PC-3 (cell line): Measurements from ENCODE around the gene NDUFAF5. TPM values are rescaled to one million over a fixed set of nuclear protein-coding genes. Genes with fewer than 3 reads are reported as not detected.

ENCODE experiments used
- ATAC-seq: fragments of 200-7000 bp; cut with Tn5 transposase; 2 replicates; pipeline ENCODE4 v1.9.1; 2020; ENCODE audit warnings: mild to moderate bottlenecking, moderate library complexity
- BruUV-seq: library from RNA; stranded (reverse); fragments of 400-500 nt; replicated peaks from 2 replicates; lab custom pipeline; 2021; lab: Mats Ljungman, UMichigan
- CTCF ChIA-PET: fragments of 300-600 bp; sonication (Branson Sonifier 250); formaldehyde crosslinking; loops from one replicate; lab custom pipeline; 2022; ENCODE audit warnings: antibody characterized with exemption; lab: Charles Lee
- POLR2A ChIA-PET: fragments of 300-600 bp; sonication (Branson Sonifier 250); formaldehyde crosslinking; loops from one replicate; lab custom pipeline; 2022; ENCODE audit warnings: antibody characterized with exemption; ENCODE audit not compliant: unreplicated experiment; lab: Charles Lee
- DNase-seq: peaks from one replicate; pipeline ENCODE4 v3.0.0-alpha.2; 2015
- H2AFZ ChIP-seq: fragments of 300-600 bp; sonication (generic); 2 replicates; pipeline ENCODE4 v1.6.0; 2016; ENCODE audit warnings: antibody characterized with exemption, low read length
- H3F3A ChIP-seq: fragments of 300-600 bp; sonication (generic); one replicate; pipeline ENCODE4 v1.6.0; 2017; ENCODE audit warnings: antibody characterized with exemption, low read length, control low read depth, mild to moderate bottlenecking; ENCODE audit not compliant: unreplicated experiment
- H3K27ac ChIP-seq: fragments of 300-600 bp; sonication (generic); 2 replicates; pipeline ENCODE4 v1.5.1; 2016; ENCODE audit warnings: mild to moderate bottlenecking, low read length
- H3K27me3 ChIP-seq: fragments of 300-600 bp; sonication (generic); 2 replicates; pipeline ENCODE4 v1.6.1; 2016; ENCODE audit warnings: low read length, mixed read lengths
- H3K36me3 ChIP-seq: fragments of 300-600 bp; sonication (generic); 2 replicates; pipeline ENCODE4 v1.6.1; 2016; ENCODE audit warnings: low read depth, mixed run types, low read length, mixed read lengths
- H3K4me1 ChIP-seq: fragments of 300-600 bp; sonication (generic); 2 replicates; pipeline ENCODE4 v1.5.1; 2016; ENCODE audit warnings: low read length; ENCODE audit not compliant: insufficient read depth
- H3K4me2 ChIP-seq: fragments of 300-600 bp; sonication (generic); 2 replicates; pipeline ENCODE4 v1.6.0; 2016; ENCODE audit warnings: low read length
- H3K4me3 ChIP-seq: fragments of 300-600 bp; sonication (generic); 2 replicates; pipeline ENCODE4 v1.5.1; 2016; ENCODE audit warnings: mild to moderate bottlenecking, low read length, mixed read lengths
- H3K79me2 ChIP-seq: fragments of 300-600 bp; sonication (generic); 2 replicates; pipeline ENCODE4 v1.6.1; 2017; ENCODE audit warnings: low read length, mixed read lengths
- H3K9ac ChIP-seq: fragments of 300-600 bp; sonication (generic); 2 replicates; pipeline ENCODE4 v1.6.0; 2016; ENCODE audit warnings: mild to moderate bottlenecking, low read length
- H3K9me2 ChIP-seq: fragments of 300-600 bp; sonication (generic); replicated peaks from 2 replicates; pipeline ENCODE4 v1.6.1; 2016; ENCODE audit warnings: mixed run types, low read length, mixed read lengths
- H3K9me3 ChIP-seq: fragments of 300-600 bp; sonication (generic); 2 replicates; pipeline ENCODE4 v1.6.1; 2016; ENCODE audit warnings: low read length, mixed read lengths
- H4K20me1 ChIP-seq: fragments of 300-600 bp; sonication (generic); 2 replicates; pipeline ENCODE4 v1.6.1; 2016; ENCODE audit warnings: low read length, mixed read lengths
- CTCF ChIP-seq: fragments of 300-600 bp; sonication (generic); conservative IDR thresholded peaks from 2 replicates; pipeline ENCODE4 v1.5.1; 2017; ENCODE audit warnings: antibody characterized with exemption, low read depth, mild to moderate bottlenecking, low read length
- EZH2 ChIP-seq: fragments of 300-600 bp; sonication (generic); IDR thresholded peaks from one replicate; pipeline ENCODE4 v1.6.1; 2017; ENCODE audit warnings: antibody characterized with exemption, mild to moderate bottlenecking, low read length; ENCODE audit not compliant: unreplicated experiment
- EZH2phosphoT487 ChIP-seq: fragments of 300-600 bp; sonication (generic); IDR thresholded peaks from 2 replicates; pipeline ENCODE4 v1.6.1; 2018; ENCODE audit warnings: mild to moderate bottlenecking, antibody characterized with exemption, low read length, borderline replicate concordance
- intact Hi-C: fragments of 100-400 bp; cut with micrococcal nuclease; formaldehyde crosslinking; loops from 2 replicates; pipeline ENCODE4 v1.9.0; 2023
- total RNA-seq: library from RNA; depleted of rRNA; stranded (reverse); fragments of >200 nt; gene quantifications from 2 replicates; pipeline ENCODE4 v1.2.3, GENCODE V29; 2014

The NDUFAF5 gene
- total RNA-seq, 1 experiment from 2014 or later: 29.0 TPM

DNA sequence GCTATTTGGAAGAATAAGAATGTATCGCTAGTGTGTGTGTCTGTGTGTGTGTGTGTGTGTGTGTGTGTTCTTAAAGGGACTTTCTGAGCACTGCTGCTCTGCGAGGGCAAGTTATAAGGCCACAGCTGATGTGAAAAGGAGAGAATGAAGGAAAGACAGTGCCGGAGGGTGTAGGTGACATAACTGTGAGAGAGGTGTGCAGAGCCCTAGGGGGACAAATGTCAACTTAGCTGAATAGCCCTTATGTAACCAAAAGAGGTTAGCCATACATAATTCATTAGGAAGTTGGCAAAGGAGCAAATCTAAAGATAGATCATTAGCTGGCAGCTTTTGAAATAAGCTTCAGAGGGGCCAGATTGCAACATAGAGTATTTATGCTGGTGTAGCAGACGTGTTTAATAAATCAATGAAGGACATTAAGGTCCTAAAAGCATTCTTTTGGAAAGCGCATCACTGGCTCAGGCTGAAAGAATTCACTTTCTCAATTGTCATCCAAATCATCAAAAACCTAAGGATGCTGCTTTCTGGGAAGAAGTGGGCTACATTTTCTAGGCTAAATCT, 81.0 kb downstream of the NDUFAF5 start:
- Histone ChIP-seq H3K27ac (no peak overlapping the region), H3K27me3 (peaks cover 48% of the 10 kb centered on the region), H3K9me2 (no peaks in the 10 kb centered on the region), H3K9me3 (no peaks in the 10 kb centered on the region), H3K36me3 (no peaks in the 10 kb centered on the region), H4K20me1 (no peaks in the 10 kb centered on the region), H2AFZ (no peak overlapping the region), H3K9ac (no peak overlapping the region), H3F3A (no peaks in the 10 kb centered on the region), H3K4me1 (no peaks in the 10 kb centered on the region), H3K79me2 (no peaks in the 10 kb centered on the region), H3K4me3 (no peak overlapping the region), H3K4me2 (no peak overlapping the region)
- ChIA-PET CTCF (no interaction called here), POLR2A (no interaction called here)
- no TSS peak for BruUV-seq
- intact Hi-C loops: no loop called here
- TF ChIP-seq EZH2phosphoT487 (no peak), CTCF (no peak), EZH2 (no peak)
- no peak for ATAC-seq
- no peak for DNase-seq

DNA sequence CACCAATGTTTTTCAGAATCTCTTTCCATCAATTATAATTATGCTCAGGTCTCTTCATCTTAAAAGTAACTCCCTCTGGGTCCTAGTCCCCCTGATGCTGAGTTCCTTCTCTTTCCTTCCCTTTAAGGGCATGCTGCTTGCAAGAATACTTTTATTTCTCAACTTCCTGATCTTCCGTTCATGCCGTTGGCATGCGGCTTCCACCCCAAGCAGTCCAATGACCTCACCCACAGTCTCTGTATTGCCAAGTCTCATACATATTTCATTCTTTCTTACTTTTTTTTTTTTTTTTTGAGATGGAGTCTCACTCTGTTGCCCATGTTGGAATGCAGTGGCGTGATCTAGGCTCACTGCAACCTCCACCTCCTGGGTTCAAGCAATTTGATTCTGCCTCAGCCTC, 83.5 kb downstream of the NDUFAF5 start:
- intact Hi-C loops: no loop called here
- ChIA-PET POLR2A (no interaction called here), CTCF (no interaction called here)

More for the DNA sequence above, 83.5 kb downstream of the NDUFAF5 start:
- Histone ChIP-seq H3K79me2 (no peaks in the 10 kb centered on the region), H3K9me3 (no peaks in the 10 kb centered on the region), H3K4me1 (no peaks in the 10 kb centered on the region), H2AFZ (no peak overlapping the region), H3K4me2 (no peak overlapping the region), H3K36me3 (no peaks in the 10 kb centered on the region), H3K4me3 (no peak overlapping the region), H3K9ac (no peak overlapping the region), H3K27ac (no peak overlapping the region), H3K9me2 (no peaks in the 10 kb centered on the region), H3F3A (no peaks in the 10 kb centered on the region), H3K27me3 (peaks cover 38% of the 10 kb centered on the region), H4K20me1 (no peaks in the 10 kb centered on the region)
- DNase-seq (no peak), ATAC-seq (no peak)
- TF ChIP-seq EZH2: no peak
- TF ChIP-seq EZH2phosphoT487: no peak
- TF ChIP-seq CTCF: no peak
- BruUV-seq: no TSS peak
